Left colon (tissue), 2 donors: ENCODE results near the gene RCSD1. TPM values are rescaled to one million over a fixed set of nuclear protein-coding genes. Genes with fewer than 3 reads are reported as not detected.

Source experiments
- ATAC-seq: fragments of 200-7000 bp; cut with Tn5 transposase; one replicate; pipeline ENCODE4 v1.9.1; 2020; ENCODE audit warnings: mild to moderate bottlenecking, moderate library complexity
- DNase-seq, 2 donors: peaks; one replicate each; pipeline ENCODE4 v3.0.0-alpha.2; 2020
- intact Hi-C, 2 donors: fragments of 100-400 bp; cut with DNase I in 1 of 2; cut with micrococcal nuclease in 1 of 2; formaldehyde crosslinking; loops; one replicate each; pipeline versions ENCODE4 v1.11.2 to v1.14.0; 2022; cut with DNase I, micrococcal nuclease
- total RNA-seq, 2 donors: library from RNA; stranded (reverse); fragmentation: NEBNext Ultra II Directional; extraction: Animal tissue kit (Norgen Biotek cat#: 25700); gene quantifications; one replicate each; pipeline ENCODE4 v1.2.1, GENCODE V29; 2021
- donor health status: DM: no; HTN: no; CAD: no.
- donor health status: DM: yes; HTN: yes; CAD: no.

RCSD1 gene
- total RNA-seq, 2 donors from 2014 or later, result 5.5 to 8.6 TPM

- intact Hi-C loops, result loop anchor here in 1 of 2 donors (2.0 kb wide), 1 partner anchor 55 kb away; no protein-coding TSS in a partner anchor
- DNase-seq, result no peak
These were observed 29.4 kb downstream of the RCSD1 start for GRCh38 chr1:167659450-167659849.

GRCh38 chr1:167659881-167660280 lies 29.8 kb downstream of the RCSD1 start:
- DNase-seq (no peak), ATAC-seq (no peak)
- intact Hi-C loops, result loop anchor here in 1 of 2 donors (2.0 kb wide), 1 partner anchor 55 kb away; no protein-coding TSS in a partner anchor

More at GRCh38 chr1:167659450-167659849, 29.4 kb downstream of the RCSD1 start:
- peak; percentile 39 for ATAC-seq

- intact Hi-C loops, result no loop called here
- ATAC-seq (no peak), DNase-seq (no peak)
These were observed 31.7 kb downstream of the RCSD1 start for GRCh38 chr1:167661527-167662426.

GRCh38 chr1:167663002-167663772 lies 33.2 kb downstream of the RCSD1 start:
- intact Hi-C loops, result no loop called here
- ATAC-seq (peak; percentile 28), DNase-seq (no peak)

- no peak for DNase-seq
- no peak for ATAC-seq
- intact Hi-C loops, result no loop called here
These were observed 35.4 kb downstream of the RCSD1 start for GRCh38 chr1:167665469-167665868.

- no peak for ATAC-seq
- intact Hi-C loops, result no loop called here
These were observed 36.4 kb downstream of the RCSD1 start for GRCh38 chr1:167666416-167666815.

GRCh38 chr1:167667536-167667935 lies 37.5 kb downstream of the RCSD1 start:
- intact Hi-C loops, result no loop called here
- no peak for ATAC-seq

More at GRCh38 chr1:167666416-167666815, 36.4 kb downstream of the RCSD1 start:
- DNase-seq, result no peak

GRCh38 chr1:167668108-167668507 lies 38.1 kb downstream of the RCSD1 start:
- DNase-seq (no peak), ATAC-seq (no peak)
- intact Hi-C loops, result no loop called here

More at GRCh38 chr1:167667536-167667935, 37.5 kb downstream of the RCSD1 start:
- no peak for DNase-seq

- DNase-seq, result no peak
- ATAC-seq, result no peak
- intact Hi-C loops, result no loop called here
These were observed 39.4 kb downstream of the RCSD1 start for GRCh38 chr1:167669209-167670124.

- DNase-seq (no peak), ATAC-seq (no peak)
- intact Hi-C loops, result no loop called here
These were observed 40.5 kb downstream of the RCSD1 start for GRCh38 chr1:167670563-167670962.

- no peak for DNase-seq
- intact Hi-C loops, result no loop called here
- ATAC-seq, result no peak
These were observed 41.9 kb downstream of the RCSD1 start for GRCh38 chr1:167671727-167672511.

GRCh38 chr1:167672831-167673230 lies 42.8 kb downstream of the RCSD1 start:
- no peak for ATAC-seq
- intact Hi-C loops, result no loop called here
- no peak for DNase-seq

- DNase-seq (no peak), ATAC-seq (no peak)
- intact Hi-C loops, result no loop called here
These were observed 43.2 kb downstream of the RCSD1 start for GRCh38 chr1:167673265-167673664.

- ATAC-seq (no peak), DNase-seq (no peak)
- intact Hi-C loops, result no loop called here
These were observed 44.1 kb downstream of the RCSD1 start for GRCh38 chr1:167674156-167674555.

- DNase-seq, result no peak
- no peak for ATAC-seq
- intact Hi-C loops, result no loop called here
These were observed 45.4 kb downstream of the RCSD1 start for GRCh38 chr1:167675440-167675839.

GRCh38 chr1:167676205-167676915 lies 46.3 kb downstream of the RCSD1 start:
- peak in 1 of 2 donors; percentile 21 for DNase-seq
- intact Hi-C loops, result no loop called here
- ATAC-seq, result peak; percentile 90
